HepG2 (cell line): Measurements from ENCODE around the gene FCRL5. TPM values are rescaled to one million over a fixed set of nuclear protein-coding genes. Genes with fewer than 3 reads are reported as not detected.

Experiments
- ATAC-seq: fragments of 200-7000 bp; cut with Tn5 transposase; 3 replicates; pipeline ENCODE4 v1.9.1; 2020; ENCODE audit warnings: mild to moderate bottlenecking, moderate library complexity
- BruUV-seq: library from RNA; stranded (reverse); fragments of 400-500 nt; replicated peaks from 2 replicates; lab custom pipeline; 2021; lab: Mats Ljungman, UMichigan
- CTCF ChIA-PET: fragments of 300-600 bp; formaldehyde crosslinking; extraction: SDS; loops from one replicate; lab custom pipeline; 2021; ENCODE audit warnings: low total read pairs, inconsistent platforms, low intra/inter-chr PET ratio; lab: Yijun Ruan, JAX
- POLR2A ChIA-PET: fragments of 350-600 bp; sonication (Branson Sonifier 250); formaldehyde crosslinking; loops from one replicate; lab custom pipeline; 2020; ENCODE audit warnings: antibody characterized with exemption, inconsistent platforms; lab: Yijun Ruan, JAX
- DNase-seq: peaks from one replicate; pipeline ENCODE4 v3.0.0-alpha.2; 2015; ENCODE audit warnings: low spot score
- FAIRE-seq: peaks from 3 replicates; lab custom pipeline; 2011; peaks lifted over from hg19 to GRCh38; lab: Jason Lieb, UNC
- H2AFZ ChIP-seq: one replicate; pipeline ENCODE4 v1.6.1; 2011; ENCODE audit warnings: low read length, inconsistent platforms
- H3K27ac ChIP-seq: fragments of 300-600 bp; 3 replicates; pipeline ENCODE4 v1.8.0; 2011; ENCODE audit warnings: mixed run types, mild to moderate bottlenecking, mixed read lengths, low read length, inconsistent platforms; ENCODE audit not compliant: insufficient read depth; ENCODE audit errors: extremely low read length
- H3K27me3 ChIP-seq, 2 experiments: fragments of 200-600 bp in 1 of 2; 2 replicates in 1 of 2; 3 replicates in 1 of 2; pipeline versions ENCODE4 v1.6.0 to v1.8.0; 2011; ENCODE audit warnings: low read length in 2 of 2, mild to moderate bottlenecking in 2 of 2, moderate library complexity in 2 of 2, inconsistent platforms in 1 of 2; ENCODE audit not compliant: insufficient read depth in 2 of 2, control insufficient read depth in 1 of 2
- H3K36me3 ChIP-seq, 2 experiments: fragments of 200-600 bp in 1 of 2; replicated peaks in 1 of 2; 2 replicates in 1 of 2; 3 replicates in 1 of 2; pipeline versions ENCODE4 v1.5.1 to v1.8.0; 2011; ENCODE audit warnings: low read length in 2 of 2, inconsistent platforms in 1 of 2; ENCODE audit not compliant: insufficient read depth in 2 of 2, control insufficient read depth in 1 of 2
- H3K4me1 ChIP-seq: 2 replicates; pipeline ENCODE4 v1.5.1; 2012; ENCODE audit warnings: low read length, inconsistent platforms; ENCODE audit not compliant: insufficient read depth
- H3K4me2 ChIP-seq: 2 replicates; pipeline ENCODE4 v1.6.0; 2011; ENCODE audit warnings: low read depth, low read length, inconsistent platforms
- H3K4me3 ChIP-seq, 3 experiments: fragments of 200-600 bp in 1 of 3; sonication (generic), shearing (Covaris generic) in 1 of 3; replicated peaks in 1 of 3; 2 replicates each; pipeline ENCODE4 v1.5.1; 2011 to 2016; ENCODE audit warnings: low read length in 3 of 3, inconsistent platforms in 2 of 3, low read depth in 2 of 3, mild to moderate bottlenecking in 2 of 3, control low read depth in 1 of 3, mixed read lengths in 1 of 3; ENCODE audit not compliant: insufficient read depth in 1 of 3
- H3K79me2 ChIP-seq: one replicate; pipeline ENCODE4 v1.6.1; 2011; ENCODE audit warnings: low read length, inconsistent platforms; ENCODE audit not compliant: insufficient read depth
- H3K9ac ChIP-seq: 2 replicates; pipeline ENCODE4 v1.6.0; 2011; ENCODE audit warnings: mild to moderate bottlenecking, low read depth, low read length, inconsistent platforms; ENCODE audit not compliant: insufficient read depth
- H3K9me3 ChIP-seq: 2 replicates; pipeline ENCODE4 v1.5.1; 2012; ENCODE audit warnings: mild to moderate bottlenecking, low read length
- H4K20me1 ChIP-seq: 2 replicates; pipeline ENCODE4 v1.6.0; 2011; ENCODE audit warnings: inconsistent platforms, mild to moderate bottlenecking, low read length, moderate library complexity; ENCODE audit not compliant: insufficient read depth
- ATF1 ChIP-seq: IDR thresholded peaks from 2 replicates; pipeline ENCODE4 v1.6.1; 2016; ENCODE audit warnings: mild to moderate bottlenecking, control low read depth
- MAFK ChIP-seq, 2 experiments: IDR thresholded peaks in 1 of 2; conservative IDR thresholded peaks in 1 of 2; 2 replicates each; pipeline ENCODE4 v1.6.1; 2011; ENCODE audit warnings: improper control_type of control experiment in 2 of 2, low read length in 2 of 2
- MEIS1 ChIP-seq: sonication (generic); formaldehyde crosslinking; IDR thresholded peaks from 2 replicates; pipeline ENCODE4 v1.9.0; 2021; ENCODE audit warnings: mild to moderate bottlenecking, missing genetic modification reagents, moderate library complexity, borderline replicate concordance
- PCBP1 ChIP-seq: fragments of 200-400 bp; formaldehyde crosslinking; IDR thresholded peaks from 2 replicates; pipeline ENCODE4 v1.6.1; 2017; ENCODE audit warnings: mild to moderate bottlenecking, low read depth, low read length, borderline replicate concordance
- PRPF4 ChIP-seq: fragments of 200-400 bp; formaldehyde crosslinking; IDR thresholded peaks from 2 replicates; pipeline ENCODE4 v1.6.1; 2016; ENCODE audit warnings: low read length, low read depth; ENCODE audit not compliant: poor library complexity, severe bottlenecking
- ZBTB40 ChIP-seq, 2 experiments: fragments of 450-650 bp in 1 of 2; sonication (generic) in 1 of 2; formaldehyde crosslinking in 1 of 2; IDR thresholded peaks; 2 replicates each; pipeline versions ENCODE4 v1.6.1 to v1.8.0; 2016 to 2022; ENCODE audit warnings: antibody characterized with exemption in 1 of 2, mild to moderate bottlenecking in 1 of 2, missing genetic modification reagents in 1 of 2
- ZMAT3 ChIP-seq: sonication (generic); formaldehyde crosslinking; conservative IDR thresholded peaks from 2 replicates; pipeline ENCODE4 v1.7.0; 2021; ENCODE audit warnings: missing genetic modification reagents
- ZNF782 ChIP-seq: sonication (generic); formaldehyde crosslinking; IDR thresholded peaks from 2 replicates; pipeline ENCODE4 v1.4.0; 2020; ENCODE audit warnings: missing genetic modification reagents, mild to moderate bottlenecking, borderline replicate concordance
- WGBS: methylation state at CpG from one replicate; pipeline ENCODE4 v1.1.6; 2017; ENCODE audit warnings: low lambda C conversion rate; 5-methylcytosine and 5-hydroxymethylcytosine counted together
- in situ Hi-C: cut with HindIII; loops from 2 replicates; pipeline ENCODE4 v1.10.0; 2017; ENCODE audit warnings: low pct_unique_long_range_greater_than_20kb; ENCODE audit not compliant: extremely low pct_ligation_motif_present
- intact Hi-C: fragments of 100-400 bp; cut with micrococcal nuclease; formaldehyde crosslinking; loops from one replicate; pipeline ENCODE4 v1.10.0; 2022; ENCODE audit not compliant: unreplicated experiment
- polyA plus RNA-seq, 8 experiments: library from polyadenylated mRNA; depleted of rRNA in 3 of 8; stranded (reverse) in 7 of 8; unstranded in 1 of 8; fragments of >200 nt; fragmentation: Illumina TruSeq in 4 of 8; extraction: Trizol in 4 of 8; gene quantifications; 2 replicates each; pipeline versions ENCODE4 v1.2.1 to v1.2.3, GENCODE V29; 2011 to 2016; ENCODE audit warnings: low read depth in 4 of 8, missing spikeins in 1 of 8, mixed read lengths in 1 of 8; ENCODE audit not compliant: insufficient read depth in 1 of 8
- total RNA-seq, 5 experiments: library from RNA; depleted of rRNA; stranded (reverse); fragments of >200 nt; fragmentation: Illumina TruSeq; extraction: Trizol; gene quantifications; 2 replicates each; pipeline ENCODE4 v1.2.3, GENCODE V29; 2016; ENCODE audit warnings: low read depth in 1 of 5

FCRL5 gene
- total and polyA plus RNA-seq, 2 of the 13 experiments (the other 11 are each of a cell fraction or from before 2014, with no cell fraction given), result not detected

DNA sequence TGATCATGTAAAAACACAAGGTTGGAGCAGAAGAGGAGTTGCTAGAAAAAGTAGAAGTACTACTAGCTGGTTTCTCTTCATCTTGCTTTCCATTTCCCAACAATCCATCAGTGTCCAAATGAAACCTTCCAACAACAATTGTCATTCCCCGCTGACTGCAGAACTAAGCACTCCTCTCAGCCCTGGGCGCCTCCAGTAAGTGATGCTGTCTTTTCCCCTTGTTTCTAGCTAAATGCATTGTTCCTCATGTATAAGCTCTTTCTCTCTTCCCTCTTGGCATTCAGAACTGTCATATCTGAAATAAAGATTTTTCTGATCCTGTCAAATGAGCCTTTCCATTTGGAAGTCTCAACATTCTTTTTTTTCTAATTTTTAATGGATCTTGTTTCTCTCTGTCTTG lies 68.7 kb downstream of the FCRL5 start:
- ChIA-PET POLR2A (no interaction called here), CTCF (no interaction called here)
- TF ChIP-seq PCBP1 (no peak), ZMAT3 (no peak), PRPF4 (no peak), ZNF782 (no peak), ZBTB40 (IDR thresholded peaks at IDR 0.05) (no peak), ZBTB40 (CRISPR knock-in tag; IDR thresholded peaks at IDR 0.05) (no peak), MAFK (conservative IDR thresholded peaks at IDR 0.05 in 1 of 2, IDR thresholded peaks at IDR 0.05 in 1 of 2; ENCODE audit: low read length in 2 of 2) (no peak), MEIS1 (CRISPR knock-in tag) (no peak), ATF1 (CRISPR knock-in tag) (no peak)
- DNase-seq (no peak), FAIRE-seq (no peak), ATAC-seq (no peak)
- no peak overlapping the region for H3K4me3 ChIP-seq
- H3K4me1 ChIP-seq, result no peaks in the 10 kb centered on the region
- H3K79me2 ChIP-seq, result no peaks in the 10 kb centered on the region
- H3K27ac ChIP-seq, result no peak overlapping the region
- no peak overlapping the region for H3K9ac ChIP-seq
- H3K36me3 ChIP-seq, result no peaks in the 10 kb centered on the region
- in situ Hi-C loops, result no loop called here
- BruUV-seq, result no TSS peak
- no peaks in the 10 kb centered on the region for H4K20me1 ChIP-seq
- H3K4me2 ChIP-seq, result no peak overlapping the region
- intact Hi-C loops, result no loop called here
- WGBS, result 19% methylated on average over 2 of the region's 2 CpGs
- H3K27me3 ChIP-seq, result no peaks in the 10 kb centered on the region
- H3K9me3 ChIP-seq, result no peaks in the 10 kb centered on the region
- H2AFZ ChIP-seq, result no peak overlapping the region
